HL-60 (cell line): ENCODE data around the gene MAP7D2.

Source experiments
- GABPA ChIP-seq: IDR thresholded peaks from 2 replicates; pipeline ENCODE4 v1.6.1; 2012; ENCODE audit warnings: low read depth
- POLR2AphosphoS5 ChIP-seq: IDR thresholded peaks from 2 replicates; pipeline ENCODE4 v1.6.1; 2012; ENCODE audit warnings: low read depth
- REST ChIP-seq: IDR thresholded peaks from 2 replicates; pipeline ENCODE4 v1.6.1; 2012; ENCODE audit warnings: low read depth; ENCODE audit not compliant: insufficient replicate concordance
- TF ChIP-seq, protein P1 (sequence below): IDR thresholded peaks from one replicate; pipeline ENCODE4 v1.5.1; 2011; ENCODE audit warnings: low read length, control low read depth, inconsistent platforms; ENCODE audit not compliant: insufficient read depth

DNA sequence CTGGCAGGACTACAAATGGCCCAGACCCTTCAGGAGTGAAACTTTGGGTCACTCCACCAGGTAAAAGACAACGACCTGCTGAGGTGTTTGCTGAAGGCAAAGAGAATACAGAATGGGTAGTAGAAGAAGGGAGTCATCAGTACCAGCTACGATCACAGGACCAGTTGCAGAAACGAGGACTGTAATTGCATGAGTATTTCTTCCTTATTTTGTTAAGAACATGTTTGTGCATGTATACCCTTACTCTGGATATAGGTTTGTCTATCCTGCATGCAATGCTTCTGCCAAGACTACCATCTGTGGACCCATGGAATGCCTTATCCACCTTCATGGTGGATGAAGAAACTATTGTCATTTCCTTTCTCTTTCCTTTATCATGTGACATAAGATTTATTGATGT, 77.7 kb downstream of the MAP7D2 start:
- TF ChIP-seq, protein P1, sequence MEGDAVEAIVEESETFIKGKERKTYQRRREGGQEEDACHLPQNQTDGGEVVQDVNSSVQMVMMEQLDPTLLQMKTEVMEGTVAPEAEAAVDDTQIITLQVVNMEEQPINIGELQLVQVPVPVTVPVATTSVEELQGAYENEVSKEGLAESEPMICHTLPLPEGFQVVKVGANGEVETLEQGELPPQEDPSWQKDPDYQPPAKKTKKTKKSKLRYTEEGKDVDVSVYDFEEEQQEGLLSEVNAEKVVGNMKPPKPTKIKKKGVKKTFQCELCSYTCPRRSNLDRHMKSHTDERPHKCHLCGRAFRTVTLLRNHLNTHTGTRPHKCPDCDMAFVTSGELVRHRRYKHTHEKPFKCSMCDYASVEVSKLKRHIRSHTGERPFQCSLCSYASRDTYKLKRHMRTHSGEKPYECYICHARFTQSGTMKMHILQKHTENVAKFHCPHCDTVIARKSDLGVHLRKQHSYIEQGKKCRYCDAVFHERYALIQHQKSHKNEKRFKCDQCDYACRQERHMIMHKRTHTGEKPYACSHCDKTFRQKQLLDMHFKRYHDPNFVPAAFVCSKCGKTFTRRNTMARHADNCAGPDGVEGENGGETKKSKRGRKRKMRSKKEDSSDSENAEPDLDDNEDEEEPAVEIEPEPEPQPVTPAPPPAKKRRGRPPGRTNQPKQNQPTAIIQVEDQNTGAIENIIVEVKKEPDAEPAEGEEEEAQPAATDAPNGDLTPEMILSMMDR = no peak
- TF ChIP-seq REST (no peak), POLR2AphosphoS5 (no peak), GABPA (no peak)
